Activated CD8-positive, alpha-beta T cell treated with anti-CD3 and anti-CD28 coated beads, Interleukin-2, amount 10 ng/mL, durations not matched to agents 7 days and 5 days (primary cell): ENCODE data around the gene INMT. TPM values are rescaled to one million over a fixed set of nuclear protein-coding genes. Genes with fewer than 3 reads are reported as not detected.

Source experiments
- ATAC-seq: fragments of 150-1000 bp; cut with Tn5 transposase; one replicate; pipeline ENCODE4 v1.10.0; 2021; ENCODE audit warnings: moderate library complexity
- CTCF ChIA-PET: fragments of 350-600 bp; sonication (Branson Sonifier 250); formaldehyde crosslinking; loops from one replicate; lab custom pipeline; 2021; ENCODE audit warnings: antibody characterized with exemption; lab: Charles Lee
- POLR2A ChIA-PET: fragments of 350-600 bp; sonication (Branson Sonifier 250); formaldehyde crosslinking; loops from one replicate; lab custom pipeline; 2021; ENCODE audit warnings: antibody characterized with exemption; lab: Charles Lee
- DNase-seq: peaks from one replicate; pipeline ENCODE4 v3.0.0-alpha.2; 2020
- H3K27ac Mint-ChIP-seq: one replicate; pipeline ENCODE4 v1.8.0; 2021; ENCODE audit warnings: mild to moderate bottlenecking, mixed read lengths
- H3K27me3 Mint-ChIP-seq: one replicate; pipeline ENCODE4 v1.8.0; 2021; ENCODE audit warnings: low read depth, mixed read lengths
- H3K36me3 Mint-ChIP-seq: one replicate; pipeline ENCODE4 v1.8.0; 2021; ENCODE audit warnings: low read depth, mixed read lengths
- H3K4me1 Mint-ChIP-seq: one replicate; pipeline ENCODE4 v1.8.0; 2021; ENCODE audit warnings: low read depth, mixed read lengths
- H3K4me3 Mint-ChIP-seq: one replicate; pipeline ENCODE4 v1.8.0; 2021; ENCODE audit warnings: mild to moderate bottlenecking, mixed read lengths
- H3K9me3 Mint-ChIP-seq: one replicate; pipeline ENCODE4 v1.8.0; 2022; ENCODE audit warnings: mixed read lengths; ENCODE audit not compliant: insufficient read depth
- total RNA-seq, 2 experiments: library from RNA; stranded (reverse); gene quantifications; one replicate each; pipeline ENCODE4 v1.2.3, GENCODE V29; 2021

Gene INMT
- total RNA-seq, 2 experiments from 2014 or later = not detected

DNA sequence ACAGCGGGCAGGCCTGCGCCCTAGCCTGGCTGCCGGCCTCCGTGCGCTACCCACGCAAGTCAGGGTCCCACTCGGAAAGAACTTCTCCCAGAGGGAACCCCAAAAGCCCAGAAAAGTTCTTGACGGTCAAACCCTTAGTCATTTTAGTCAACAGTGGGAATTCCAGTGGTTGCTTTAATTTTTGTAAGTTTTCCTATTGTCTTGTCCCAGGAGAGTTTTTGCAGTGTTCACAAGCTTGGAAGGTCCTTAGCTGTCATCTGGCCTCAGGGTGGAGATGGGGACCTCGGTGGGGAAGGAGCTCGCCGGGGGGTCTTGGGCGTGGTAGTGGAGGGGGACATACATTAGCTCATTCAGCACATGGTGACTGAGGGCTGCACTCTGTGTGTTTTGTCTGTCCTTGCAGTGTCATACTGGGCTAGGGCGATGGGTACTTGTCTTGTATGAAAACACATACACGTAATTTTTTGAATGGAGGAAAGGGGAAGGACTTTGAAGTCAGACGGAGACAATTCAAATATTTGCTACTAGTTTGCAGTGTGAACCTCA is 20.0 kb downstream of the INMT start:
- ChIA-PET CTCF (no interaction called here), POLR2A (interaction anchor here (0.8 to 1.0 kb wide), 2 partner anchors 34 to 153 kb away, joined by 3 read pairs; no protein-coding TSS in a partner anchor)
- peaks cover 11% of the 10 kb centered on the region for H3K27me3 Mint-ChIP-seq
- no peaks in the 10 kb centered on the region for H3K36me3 Mint-ChIP-seq
- H3K9me3 Mint-ChIP-seq = no peaks in the 10 kb centered on the region
- H3K27ac Mint-ChIP-seq = peak overlapping the region; percentile 64
- no peak for DNase-seq
- peak overlapping the region; percentile 83 for H3K4me3 Mint-ChIP-seq
- H3K4me1 Mint-ChIP-seq = peaks cover 10% of the 10 kb centered on the region
- no peak for ATAC-seq

GRCh38 chr7:30772984-30773383 is 21.0 kb downstream of the INMT start:
- Mint-ChIP-seq H3K27ac (no peak overlapping the region), H3K27me3 (peaks cover 8% of the 10 kb centered on the region), H3K36me3 (no peaks in the 10 kb centered on the region), H3K4me1 (peaks cover 10% of the 10 kb centered on the region), H3K9me3 (no peaks in the 10 kb centered on the region), H3K4me3 (no peak overlapping the region)
- POLR2A ChIA-PET = no interaction called here
- CTCF ChIA-PET = no interaction called here
- DNase-seq = no peak
- ATAC-seq = no peak

DNA sequence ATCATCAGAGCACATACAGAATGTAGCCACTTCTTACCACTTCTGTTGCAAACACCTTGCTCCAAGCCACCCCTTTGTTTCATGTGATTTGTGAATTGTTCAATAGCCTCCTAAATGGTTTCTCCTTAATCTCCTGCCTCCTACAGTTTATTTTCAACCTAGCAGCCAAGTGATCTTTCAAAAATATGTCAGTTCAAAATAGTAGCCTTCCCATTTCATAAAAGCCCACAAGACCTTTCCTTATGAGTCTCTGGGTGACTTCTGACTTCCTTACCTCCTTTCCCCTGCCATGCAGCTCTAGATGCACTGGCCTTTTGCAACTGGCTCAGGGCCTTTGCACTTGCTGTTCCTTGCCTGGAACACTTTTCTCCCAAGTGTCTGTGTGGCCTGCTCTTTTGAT is 24.1 kb downstream of the INMT start:
- peaks cover 5% of the 10 kb centered on the region for H3K4me1 Mint-ChIP-seq

DNA sequence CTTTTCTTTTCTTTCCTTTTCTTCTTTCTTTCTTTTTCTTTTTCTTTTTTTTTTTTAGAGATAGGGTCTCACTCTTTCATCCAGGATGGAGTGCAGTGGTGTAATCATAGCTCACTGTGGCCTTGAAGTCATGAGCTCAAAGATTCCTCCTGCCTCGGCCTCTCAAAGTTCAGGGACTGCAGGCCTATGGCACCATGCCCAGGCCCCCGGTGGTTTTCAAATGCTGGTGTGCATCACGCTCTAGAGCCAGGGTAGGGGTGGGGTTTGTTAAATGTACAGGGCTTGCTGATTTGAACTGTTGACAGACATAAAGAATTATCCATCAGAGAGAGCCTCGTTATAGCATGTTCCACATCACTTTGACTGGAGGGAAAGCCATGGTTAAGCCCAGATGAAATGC is 25.0 kb downstream of the INMT start:
- CTCF ChIA-PET = no interaction called here
- H3K4me3 Mint-ChIP-seq = no peak overlapping the region
- no peak overlapping the region for H3K27ac Mint-ChIP-seq
- H3K9me3 Mint-ChIP-seq = no peaks in the 10 kb centered on the region
- no peak for DNase-seq
- no peak for ATAC-seq
- H3K4me1 Mint-ChIP-seq = peaks cover 3% of the 10 kb centered on the region
- no peaks in the 10 kb centered on the region for H3K36me3 Mint-ChIP-seq
- H3K27me3 Mint-ChIP-seq = no peaks in the 10 kb centered on the region
- POLR2A ChIA-PET = no interaction called here

More for the DNA sequence above, 24.1 kb downstream of the INMT start:
- Mint-ChIP-seq H3K4me3 (no peak overlapping the region), H3K27me3 (no peaks in the 10 kb centered on the region), H3K9me3 (no peaks in the 10 kb centered on the region), H3K27ac (no peak overlapping the region), H3K36me3 (no peaks in the 10 kb centered on the region)
- POLR2A ChIA-PET = no interaction called here
- ATAC-seq = no peak
- CTCF ChIA-PET = no interaction called here
- no peak for DNase-seq

DNA sequence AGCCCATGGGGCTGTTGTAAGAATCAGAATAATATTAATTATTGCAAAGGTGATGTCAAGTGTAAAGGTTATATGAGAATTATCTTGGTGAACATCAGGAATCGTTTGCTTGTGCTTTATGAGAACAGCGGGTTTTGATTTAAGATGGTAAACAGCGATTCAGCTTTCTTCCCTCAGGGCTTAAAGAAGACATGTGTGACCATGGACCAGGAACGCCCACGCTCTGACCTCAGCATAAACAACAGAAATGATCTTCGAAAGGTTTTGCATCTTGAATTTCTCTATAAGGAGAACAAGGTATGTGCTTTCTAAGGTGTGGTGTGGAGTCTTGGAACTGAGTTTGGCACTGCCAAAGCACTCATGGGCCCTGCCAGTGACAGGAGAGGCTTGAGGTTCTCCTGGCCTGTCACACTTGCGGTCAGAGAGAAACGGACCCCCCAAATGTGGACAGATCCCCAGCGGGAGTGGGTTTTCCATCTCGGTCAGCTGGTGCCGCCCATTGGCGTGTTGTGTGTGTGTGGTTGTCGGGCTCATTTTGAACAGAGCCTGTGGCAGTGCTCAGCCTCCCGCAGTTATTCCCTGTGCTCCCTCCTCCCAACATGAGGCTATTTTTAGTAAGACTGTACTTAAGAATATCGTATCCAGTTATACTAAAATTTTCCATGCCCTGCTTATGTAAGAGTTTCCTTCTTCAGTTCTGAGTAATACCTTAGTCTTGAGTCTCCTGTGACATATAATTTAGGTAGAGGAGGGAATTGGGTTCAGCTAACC is 26.5 kb downstream of the INMT start:
- DNase-seq = no peak
- no peaks in the 10 kb centered on the region for H3K27me3 Mint-ChIP-seq
- no peak for ATAC-seq
- H3K4me3 Mint-ChIP-seq = no peak overlapping the region
- ChIA-PET POLR2A (no interaction called here), CTCF (interaction anchor here (0.9 kb wide), 1 partner anchor 344 kb away, joined by 3 read pairs; no protein-coding TSS in a partner anchor)
- H3K27ac Mint-ChIP-seq = no peak overlapping the region
- no peaks in the 10 kb centered on the region for H3K36me3 Mint-ChIP-seq
- H3K9me3 Mint-ChIP-seq = no peaks in the 10 kb centered on the region
- H3K4me1 Mint-ChIP-seq = no peaks in the 10 kb centered on the region

- DNase-seq (no peak), ATAC-seq (no peak)
- Mint-ChIP-seq H3K36me3 (no peaks in the 10 kb centered on the region), H3K27me3 (no peaks in the 10 kb centered on the region), H3K27ac (no peak overlapping the region), H3K4me3 (no peak overlapping the region), H3K4me1 (no peaks in the 10 kb centered on the region), H3K9me3 (no peaks in the 10 kb centered on the region)
- ChIA-PET POLR2A (no interaction called here), CTCF (no interaction called here)
These were observed 27.6 kb downstream of the INMT start for GRCh38 chr7:30779574-30779973.

DNA sequence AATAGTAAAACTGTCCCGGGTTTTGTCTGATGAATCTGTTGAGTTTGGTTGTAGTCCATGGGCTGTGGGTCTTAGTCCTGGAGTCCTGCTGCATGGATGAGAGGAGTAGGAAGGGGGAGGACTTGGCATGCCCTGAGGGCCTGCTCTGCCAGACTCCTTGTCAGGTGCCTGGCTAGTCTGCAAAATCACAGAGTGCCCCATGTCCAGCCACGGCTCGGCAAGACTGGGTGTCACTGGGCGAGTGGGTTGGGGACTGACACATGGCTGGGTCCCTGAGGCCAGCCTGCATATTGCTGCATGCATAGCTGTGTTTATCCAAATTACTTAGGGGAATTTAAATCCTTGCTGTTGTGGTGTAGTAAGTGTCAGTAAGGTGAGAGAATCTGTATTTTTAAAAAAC is 29.0 kb downstream of the INMT start:
- DNase-seq (no peak), ATAC-seq (no peak)
- Mint-ChIP-seq H3K36me3 (no peaks in the 10 kb centered on the region), H3K4me1 (no peaks in the 10 kb centered on the region), H3K9me3 (no peaks in the 10 kb centered on the region), H3K4me3 (no peak overlapping the region), H3K27ac (no peak overlapping the region), H3K27me3 (no peaks in the 10 kb centered on the region)
- ChIA-PET CTCF (no interaction called here), POLR2A (no interaction called here)

DNA sequence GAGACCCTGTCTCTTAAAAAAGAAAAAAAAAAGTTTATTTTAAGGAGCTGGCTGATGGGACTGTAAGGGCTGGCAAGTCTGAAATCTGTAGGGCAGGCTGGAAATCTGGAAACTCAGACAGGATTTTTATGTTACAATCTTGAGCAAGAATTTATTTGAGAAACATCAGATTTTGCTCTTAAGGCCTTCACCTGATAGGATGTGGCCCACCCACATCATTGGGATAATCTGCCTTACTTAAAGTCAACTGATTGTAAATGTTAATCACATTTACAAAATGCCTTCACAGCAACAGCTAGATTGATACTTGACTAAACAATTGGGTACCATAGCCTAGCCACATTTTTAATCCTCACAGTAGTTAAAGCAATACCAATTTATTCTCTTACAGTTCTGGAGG is 30.8 kb downstream of the INMT start:
- no peak overlapping the region for H3K4me3 Mint-ChIP-seq
- CTCF ChIA-PET = interaction anchor here (0.9 kb wide), 1 partner anchor 42 kb away, joined by 3 read pairs; no protein-coding TSS in a partner anchor
- no peaks in the 10 kb centered on the region for H3K36me3 Mint-ChIP-seq
- no peaks in the 10 kb centered on the region for H3K9me3 Mint-ChIP-seq
- peaks cover 2% of the 10 kb centered on the region for H3K4me1 Mint-ChIP-seq
- H3K27me3 Mint-ChIP-seq = no peaks in the 10 kb centered on the region
- no peak for ATAC-seq
- no peak overlapping the region for H3K27ac Mint-ChIP-seq
- DNase-seq = no peak
- POLR2A ChIA-PET = no interaction called here

GRCh38 chr7:30785786-30786185 is 33.9 kb downstream of the INMT start:
- ATAC-seq = no peak

DNA sequence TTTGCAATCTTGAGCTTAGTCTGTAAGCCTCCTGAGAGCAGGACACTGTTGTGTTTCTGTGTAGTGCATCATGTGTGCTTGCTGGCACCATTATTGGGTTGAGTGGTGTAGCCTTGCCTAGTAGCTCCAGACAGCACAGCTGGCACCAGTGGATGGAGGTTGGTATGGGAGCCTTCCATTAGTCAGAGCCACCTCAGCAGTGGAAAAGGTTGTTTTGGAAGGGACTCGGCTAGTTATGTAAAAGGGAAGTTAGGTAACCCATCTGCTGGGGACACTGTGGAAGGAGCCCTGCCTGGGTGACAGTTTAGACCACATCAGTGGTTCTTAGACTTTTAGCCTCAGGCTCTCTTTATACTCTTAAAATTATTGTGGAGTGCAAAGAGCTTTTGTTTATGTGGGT is 35.6 kb downstream of the INMT start:
- no peaks in the 10 kb centered on the region for H3K27me3 Mint-ChIP-seq
- H3K4me1 Mint-ChIP-seq = peaks cover 2% of the 10 kb centered on the region
- no peak overlapping the region for H3K27ac Mint-ChIP-seq
- H3K4me3 Mint-ChIP-seq = no peak overlapping the region
- DNase-seq = no peak
- no peaks in the 10 kb centered on the region for H3K9me3 Mint-ChIP-seq
- peak; percentile 27 for ATAC-seq
- ChIA-PET POLR2A (interaction anchor here (0.7 kb wide), 1 partner anchor 37 kb away, joined by 3 read pairs; no protein-coding TSS in a partner anchor), CTCF (no interaction called here)
- no peaks in the 10 kb centered on the region for H3K36me3 Mint-ChIP-seq

More at GRCh38 chr7:30785786-30786185, 33.9 kb downstream of the INMT start:
- DNase-seq = no peak
- POLR2A ChIA-PET = no interaction called here
- no peak overlapping the region for H3K27ac Mint-ChIP-seq
- H3K27me3 Mint-ChIP-seq = no peaks in the 10 kb centered on the region
- H3K4me1 Mint-ChIP-seq = peaks cover 2% of the 10 kb centered on the region
- H3K36me3 Mint-ChIP-seq = no peaks in the 10 kb centered on the region
- no peak overlapping the region for H3K4me3 Mint-ChIP-seq
- H3K9me3 Mint-ChIP-seq = no peaks in the 10 kb centered on the region
- CTCF ChIA-PET = interaction anchor here (2.4 kb wide), 1 partner anchor 10 kb away, joined by 5 read pairs; no protein-coding TSS in a partner anchor

DNA sequence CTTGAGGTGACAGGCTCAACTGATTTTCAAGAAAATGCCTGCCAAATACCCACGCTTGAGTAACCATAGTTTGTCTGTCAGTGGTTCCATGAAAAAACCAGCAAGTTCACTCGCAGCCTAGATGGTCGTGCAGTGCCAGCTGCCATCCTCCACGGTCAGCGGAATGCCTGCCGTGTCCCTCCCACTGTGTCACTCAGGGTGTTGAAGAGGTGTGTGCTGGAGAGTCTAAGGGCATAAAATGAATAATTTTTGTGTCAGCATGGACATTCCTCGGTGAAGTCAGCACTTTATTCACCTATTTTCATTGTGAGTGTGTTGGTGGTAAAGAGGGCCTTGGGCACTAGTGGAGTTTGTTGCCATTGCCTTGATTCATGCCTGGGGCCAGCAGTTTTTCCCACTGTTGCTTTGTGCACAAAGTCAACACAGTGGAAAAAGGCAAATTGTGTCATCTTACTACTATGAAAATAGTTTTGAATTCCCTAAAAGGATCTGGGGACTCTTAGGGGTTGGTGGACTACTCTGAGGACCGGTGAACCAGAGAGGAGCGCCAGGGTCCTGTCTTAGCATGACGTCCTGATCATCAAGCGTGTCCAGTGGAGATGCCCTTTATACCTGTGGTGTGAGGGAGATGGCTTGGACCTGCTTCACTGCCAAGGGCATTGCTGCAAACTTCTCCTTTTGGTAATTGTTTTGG is 36.9 kb downstream of the INMT start:
- CTCF ChIA-PET = no interaction called here
- Mint-ChIP-seq H3K4me3 (no peak overlapping the region), H3K9me3 (no peaks in the 10 kb centered on the region), H3K4me1 (peaks cover 2% of the 10 kb centered on the region), H3K27ac (no peak overlapping the region), H3K36me3 (no peaks in the 10 kb centered on the region), H3K27me3 (no peaks in the 10 kb centered on the region)
- POLR2A ChIA-PET = no interaction called here
- DNase-seq = no peak
- no peak for ATAC-seq

DNA sequence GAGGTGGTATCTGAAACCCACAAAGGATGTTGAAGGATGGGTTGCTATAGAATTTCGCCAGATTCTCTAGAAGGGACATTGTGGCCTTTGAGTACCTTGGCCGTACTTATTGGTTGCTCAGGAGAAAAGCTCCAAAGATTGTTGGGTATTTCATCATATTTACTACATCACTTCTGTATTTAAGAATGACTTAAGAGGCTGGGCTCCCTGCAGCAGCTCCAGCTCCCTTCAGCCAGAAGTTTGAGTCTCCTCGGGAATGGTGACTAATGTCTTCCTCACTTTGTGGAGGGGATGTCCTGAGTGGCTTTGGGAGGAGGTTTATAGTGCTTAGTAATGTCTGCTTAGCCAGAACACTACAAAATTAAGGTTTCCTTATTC is 37.4 kb downstream of the INMT start:
- Mint-ChIP-seq H3K9me3 (no peaks in the 10 kb centered on the region), H3K36me3 (no peaks in the 10 kb centered on the region), H3K27me3 (no peaks in the 10 kb centered on the region), H3K4me3 (no peak overlapping the region), H3K27ac (no peak overlapping the region), H3K4me1 (peaks cover 2% of the 10 kb centered on the region)
- POLR2A ChIA-PET = no interaction called here
- ATAC-seq (no peak), DNase-seq (no peak)
- CTCF ChIA-PET = no interaction called here
